ENCODE results near the gene ZNF564. TPM values are rescaled to one million over a fixed set of nuclear protein-coding genes. Genes with fewer than 3 reads are reported as not detected.

The ZNF564 gene
- total RNA-seq, 4 donors from 2014 or later = 6.9 to 10.1 (median 8.8) TPM

DNA sequence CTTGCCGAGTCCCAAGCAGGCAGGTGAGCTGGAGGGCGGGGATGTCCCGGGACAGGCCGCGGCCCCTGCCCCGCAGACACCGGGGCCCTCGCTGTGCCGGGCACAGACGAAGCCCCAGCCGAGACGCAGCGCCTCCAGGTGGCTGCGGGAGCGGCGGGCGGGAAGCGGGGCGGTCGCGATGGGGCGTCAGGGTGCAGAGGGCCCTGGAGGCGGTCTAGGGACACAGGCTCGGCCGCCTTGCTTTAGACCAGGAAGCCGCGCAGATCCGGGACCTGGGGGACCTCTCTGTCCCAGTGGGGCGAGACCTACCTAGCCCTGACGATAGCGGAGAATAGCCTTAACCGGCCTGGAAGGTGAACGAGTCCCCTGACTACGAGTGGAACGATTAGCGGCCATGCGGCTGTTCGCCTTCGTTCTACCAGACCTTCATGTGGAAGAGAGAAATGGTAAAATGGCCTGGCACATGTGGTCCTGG lies 4.2 kb upstream of the ZNF564 start:
- TF ChIP-seq, protein P1, sequence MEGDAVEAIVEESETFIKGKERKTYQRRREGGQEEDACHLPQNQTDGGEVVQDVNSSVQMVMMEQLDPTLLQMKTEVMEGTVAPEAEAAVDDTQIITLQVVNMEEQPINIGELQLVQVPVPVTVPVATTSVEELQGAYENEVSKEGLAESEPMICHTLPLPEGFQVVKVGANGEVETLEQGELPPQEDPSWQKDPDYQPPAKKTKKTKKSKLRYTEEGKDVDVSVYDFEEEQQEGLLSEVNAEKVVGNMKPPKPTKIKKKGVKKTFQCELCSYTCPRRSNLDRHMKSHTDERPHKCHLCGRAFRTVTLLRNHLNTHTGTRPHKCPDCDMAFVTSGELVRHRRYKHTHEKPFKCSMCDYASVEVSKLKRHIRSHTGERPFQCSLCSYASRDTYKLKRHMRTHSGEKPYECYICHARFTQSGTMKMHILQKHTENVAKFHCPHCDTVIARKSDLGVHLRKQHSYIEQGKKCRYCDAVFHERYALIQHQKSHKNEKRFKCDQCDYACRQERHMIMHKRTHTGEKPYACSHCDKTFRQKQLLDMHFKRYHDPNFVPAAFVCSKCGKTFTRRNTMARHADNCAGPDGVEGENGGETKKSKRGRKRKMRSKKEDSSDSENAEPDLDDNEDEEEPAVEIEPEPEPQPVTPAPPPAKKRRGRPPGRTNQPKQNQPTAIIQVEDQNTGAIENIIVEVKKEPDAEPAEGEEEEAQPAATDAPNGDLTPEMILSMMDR (IDR thresholded peaks at IDR 0.05) = no peak
- TF ChIP-seq POLR2A (IDR thresholded peaks at IDR 0.05) = no peak
- no peak overlapping the region for H3K4me3 ChIP-seq (ENCODE audit: low read depth, poor library complexity, severe bottlenecking)
- DNase-seq (ENCODE audit: low spot score in 2 of 2) = no peak
- 46 to 53% methylated on average over 26 to 39 of the region's 39 CpGs for WGBS, 2 donors
- intact Hi-C loops (cut with DNase I; ENCODE audit: low total_unique reads) = no loop called here

GRCh38 chr19:12546903-12547302 lies 4.4 kb downstream of the ZNF564 start:
- intact Hi-C loops (cut with DNase I; ENCODE audit: low total_unique reads) = no loop called here
- no peak for DNase-seq (ENCODE audit: low spot score in 2 of 2)
- H3K4me3 ChIP-seq (ENCODE audit: low read depth, poor library complexity, severe bottlenecking) = no peak overlapping the region
- TF ChIP-seq, protein P1 (IDR thresholded peaks at IDR 0.05) = no peak
- no peak for TF ChIP-seq POLR2A (IDR thresholded peaks at IDR 0.05)
- WGBS, 2 donors = 87 to 89% methylated on average over 2 of the region's 2 CpGs

DNA sequence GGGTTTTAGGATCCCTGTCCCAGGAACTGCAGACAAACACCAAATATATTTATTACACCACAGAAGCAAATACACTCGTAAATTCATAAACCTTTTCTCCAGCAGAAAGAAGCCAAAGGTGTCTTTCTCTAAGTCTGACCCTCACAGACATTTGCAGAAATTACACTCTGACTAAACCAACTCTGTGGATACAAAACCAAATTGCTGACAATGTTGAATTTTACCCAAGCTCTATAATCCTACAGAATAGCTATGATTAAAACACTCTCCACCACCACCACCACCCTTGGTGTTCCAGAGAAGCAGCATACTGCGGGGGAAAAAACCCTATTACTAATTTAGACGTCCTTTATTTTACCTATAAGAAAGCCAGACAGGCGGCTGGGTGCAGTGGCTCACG lies 5.2 kb downstream of the ZNF564 start:
- H3K4me3 ChIP-seq (ENCODE audit: low read depth, poor library complexity, severe bottlenecking) = no peak overlapping the region
- no peak for DNase-seq (ENCODE audit: low spot score in 2 of 2)
- intact Hi-C loops (cut with DNase I; ENCODE audit: low total_unique reads) = no loop called here
- TF ChIP-seq, protein P1 (IDR thresholded peaks at IDR 0.05) = no peak
- no peak for TF ChIP-seq POLR2A (IDR thresholded peaks at IDR 0.05)
- 92 to 94% methylated on average over 5 of the region's 5 CpGs for WGBS, 2 donors

- intact Hi-C loops (cut with DNase I; ENCODE audit: low total_unique reads) = no loop called here
- WGBS, 2 donors = 92% methylated on average over 8 of the region's 8 CpGs
- TF ChIP-seq POLR2A (IDR thresholded peaks at IDR 0.05) = no peak
- TF ChIP-seq, protein P1 (IDR thresholded peaks at IDR 0.05) = no peak
These were observed 6.0 kb downstream of the ZNF564 start for GRCh38 chr19:12545267-12545666.

DNA sequence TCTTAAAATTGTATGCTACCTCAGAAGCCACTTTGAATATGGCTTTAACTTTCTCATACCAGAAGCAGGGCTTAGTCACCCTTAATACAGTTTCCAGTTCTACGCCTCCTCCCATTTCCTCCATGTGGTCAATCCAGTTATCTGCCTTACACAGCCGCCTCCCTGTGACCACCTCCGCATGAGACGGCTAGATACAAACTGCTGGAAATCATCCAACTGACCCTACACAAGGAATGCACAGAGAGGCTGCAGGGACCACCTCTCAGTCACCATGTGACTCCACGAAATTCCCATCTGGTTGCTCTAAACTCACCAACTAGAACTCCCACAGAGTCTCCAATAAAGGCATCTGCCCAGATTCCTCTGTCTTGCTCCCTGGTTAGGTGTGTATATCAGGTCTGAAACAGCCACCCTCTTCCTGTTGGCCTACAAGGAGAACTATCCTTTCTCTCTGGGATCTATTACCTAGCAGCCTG lies 6.8 kb downstream of the ZNF564 start:
- intact Hi-C loops (cut with DNase I; ENCODE audit: low total_unique reads) = no loop called here
- TF ChIP-seq POLR2A (IDR thresholded peaks at IDR 0.05) = no peak
- TF ChIP-seq, protein P1 (IDR thresholded peaks at IDR 0.05) = no peak
- H3K4me3 ChIP-seq (ENCODE audit: low read depth, poor library complexity, severe bottlenecking) = no peak overlapping the region
- DNase-seq (ENCODE audit: low spot score in 2 of 2) = no peak
- WGBS, 2 donors = 67 to 71% methylated on average over 5 of the region's 5 CpGs

More at GRCh38 chr19:12545267-12545666, 6.0 kb downstream of the ZNF564 start:
- DNase-seq (ENCODE audit: low spot score in 2 of 2) = no peak
- no peak overlapping the region for H3K4me3 ChIP-seq (ENCODE audit: low read depth, poor library complexity, severe bottlenecking)

DNA sequence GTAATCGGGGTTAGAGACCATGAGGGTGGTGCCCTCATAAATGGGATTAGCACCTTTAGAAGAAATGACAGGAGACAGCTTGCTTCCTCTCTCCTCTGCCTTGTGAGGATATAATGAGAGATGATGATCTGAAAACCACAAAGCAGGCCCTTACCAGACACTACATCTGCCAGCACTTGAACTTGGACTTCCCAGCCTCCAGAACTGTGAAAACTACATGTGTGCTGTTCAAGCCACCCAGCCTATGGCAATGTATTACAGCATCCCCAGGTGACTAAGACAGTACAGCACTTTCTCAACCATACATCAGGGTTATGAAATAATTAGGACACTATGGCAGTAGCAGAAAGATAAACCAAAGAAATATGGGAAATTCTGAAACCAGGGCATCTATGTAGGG lies 7.4 kb downstream of the ZNF564 start:
- intact Hi-C loops (cut with DNase I; ENCODE audit: low total_unique reads) = no loop called here
- 89 to 100% methylated on average over 1 of the region's 1 CpG for WGBS, 2 donors
- no peak for TF ChIP-seq POLR2A (IDR thresholded peaks at IDR 0.05)
- TF ChIP-seq, protein P1 (IDR thresholded peaks at IDR 0.05) = no peak
- no peak for DNase-seq (ENCODE audit: low spot score in 2 of 2)
- H3K4me3 ChIP-seq (ENCODE audit: low read depth, poor library complexity, severe bottlenecking) = no peak overlapping the region
